ENCODE data around the gene TNFRSF6B. TPM values are rescaled to one million over a fixed set of nuclear protein-coding genes. Genes with fewer than 3 reads are reported as not detected.

The TNFRSF6B gene
- total RNA-seq, 1 experiment from 2014 or later = not detected

GRCh38 chr20:63699466-63700198 is 3.2 kb downstream of the TNFRSF6B start:
- TF ChIP-seq CTCF (conservative IDR thresholded peaks at IDR 0.05) = no peak
- TF ChIP-seq EZH2 (IDR thresholded peaks at IDR 0.05; ENCODE audit: low read depth) = no peak
- H3K9me2 ChIP-seq (ENCODE audit: insufficient read depth) = no peaks in the 10 kb centered on the region
- peak overlapping the region; percentile 71 for H3K4me2 ChIP-seq
- intact Hi-C loops (cut with micrococcal nuclease; ENCODE audit: unreplicated experiment) = loop anchor here (1.0 kb wide), 1 partner anchor 17 kb away; no protein-coding TSS in a partner anchor
- no peak for DNase-seq
- 0 out of 2 replicates have a peak, but pooled peaks cover 3% of the 10 kb centered on the region for H4K20me1 ChIP-seq (ENCODE audit: insufficient read depth)
- 0 out of 2 replicates have a peak, but pooled peaks cover 5% of the 10 kb centered on the region for H3K36me3 ChIP-seq (ENCODE audit: low read depth)
- POLR2A ChIA-PET (ENCODE audit: unreplicated experiment) = interaction anchor here (0.5 kb wide), 1 partner anchor 29 kb away, joined by 4 read pairs; no protein-coding TSS in a partner anchor
- peak overlapping the region; percentile 27; the same call in 1 of the 2 replicates for H3K4me3 ChIP-seq
- 0 out of 2 replicates have a peak, but pooled peaks cover 5% of the 10 kb centered on the region for H3K79me2 ChIP-seq (ENCODE audit: low read depth)
- peaks cover 57% of the 10 kb centered on the region; the same call in 1 of the 2 replicates for H3F3A ChIP-seq (ENCODE audit: insufficient read depth, low read depth)
- CTCF ChIA-PET = no interaction called here
- H3K27me3 ChIP-seq (ENCODE audit: insufficient read depth, low read depth) = no peaks in the 10 kb centered on the region
- H3K4me1 ChIP-seq (replicated peaks; ENCODE audit: insufficient read depth) = peaks cover 20% of the 10 kb centered on the region
- TSS peak; percentile 86 for BruUV-seq (replicated peaks)
- no peaks in the 10 kb centered on the region for H3K9me3 ChIP-seq (ENCODE audit: insufficient read depth, low read depth)
- peak overlapping the region; percentile 65 for H3K27ac ChIP-seq
- no peak overlapping the region for H2AFZ ChIP-seq

GRCh38 chr20:63700199-63701050 is 4.0 kb downstream of the TNFRSF6B start:
- no peaks in the 10 kb centered on the region for H3K9me3 ChIP-seq (ENCODE audit: insufficient read depth, low read depth)
- peak overlapping the region; percentile 71; the same call in 1 of the 2 replicates for H3K4me2 ChIP-seq
- DNase-seq = no peak
- POLR2A ChIA-PET (ENCODE audit: unreplicated experiment) = no interaction called here
- 0 out of 2 replicates have a peak, but pooled peaks cover 3% of the 10 kb centered on the region for H4K20me1 ChIP-seq (ENCODE audit: insufficient read depth)
- H2AFZ ChIP-seq = no peak overlapping the region
- no peak for TF ChIP-seq CTCF (conservative IDR thresholded peaks at IDR 0.05)
- TF ChIP-seq EZH2 (IDR thresholded peaks at IDR 0.05; ENCODE audit: low read depth) = no peak
- H3K4me3 ChIP-seq = no peak overlapping the region
- peaks cover 13% of the 10 kb centered on the region; the same call in 1 of the 2 replicates for H3K79me2 ChIP-seq (ENCODE audit: low read depth)
- H3K27me3 ChIP-seq (ENCODE audit: insufficient read depth, low read depth) = no peaks in the 10 kb centered on the region
- H3K36me3 ChIP-seq (ENCODE audit: low read depth) = peaks cover 11% of the 10 kb centered on the region
- peak overlapping the region; percentile 65 for H3K27ac ChIP-seq
- CTCF ChIA-PET = interaction anchor here (0.6 kb wide), 1 partner anchor 94 kb away, joined by 9 read pairs; no protein-coding TSS in a partner anchor
- intact Hi-C loops (cut with micrococcal nuclease; ENCODE audit: unreplicated experiment) = no loop called here
- H3K9me2 ChIP-seq (ENCODE audit: insufficient read depth) = no peaks in the 10 kb centered on the region
- H3F3A ChIP-seq (ENCODE audit: insufficient read depth, low read depth) = peaks cover 57% of the 10 kb centered on the region; the same call in 1 of the 2 replicates
- peaks cover 20% of the 10 kb centered on the region for H3K4me1 ChIP-seq (replicated peaks; ENCODE audit: insufficient read depth)
- BruUV-seq (replicated peaks) = no TSS peak

GRCh38 chr20:63701051-63701328 is 4.5 kb downstream of the TNFRSF6B start:
- Histone ChIP-seq H3K4me1 (replicated peaks; ENCODE audit: insufficient read depth) (peaks cover 22% of the 10 kb centered on the region), H3K79me2 (ENCODE audit: low read depth) (peaks cover 18% of the 10 kb centered on the region)
- CTCF ChIA-PET = interaction anchor here (0.6 kb wide), 1 partner anchor 93 kb away, joined by 9 read pairs; no protein-coding TSS in a partner anchor

More at GRCh38 chr20:63701051-63701328, 4.5 kb downstream of the TNFRSF6B start:
- Histone ChIP-seq H4K20me1 (ENCODE audit: insufficient read depth) (0 out of 2 replicates have a peak, but pooled peaks cover 3% of the 10 kb centered on the region), H3K27me3 (ENCODE audit: insufficient read depth, low read depth) (no peaks in the 10 kb centered on the region), H2AFZ (no peak overlapping the region), H3K4me2 (no peak overlapping the region), H3F3A (ENCODE audit: insufficient read depth, low read depth) (peaks cover 57% of the 10 kb centered on the region; the same call in 1 of the 2 replicates), H3K27ac (0 out of 2 replicates have a peak overlapping the region, but pooled peaks have one; percentile 5), H3K4me3 (no peak overlapping the region), H3K36me3 (ENCODE audit: low read depth) (peaks cover 17% of the 10 kb centered on the region), H3K9me2 (ENCODE audit: insufficient read depth) (no peaks in the 10 kb centered on the region), H3K9me3 (ENCODE audit: insufficient read depth, low read depth) (no peaks in the 10 kb centered on the region)
- TF ChIP-seq EZH2 (IDR thresholded peaks at IDR 0.05; ENCODE audit: low read depth) = no peak
- TF ChIP-seq CTCF (conservative IDR thresholded peaks at IDR 0.05) = no peak
- intact Hi-C loops (cut with micrococcal nuclease; ENCODE audit: unreplicated experiment) = no loop called here
- POLR2A ChIA-PET (ENCODE audit: unreplicated experiment) = no interaction called here
- no TSS peak for BruUV-seq (replicated peaks)
- DNase-seq = no peak

Data from PC-9 (cell line).